GM18858 (cell line): ENCODE results near the gene NCF4.

Experiments used
- ATAC-seq: cut with Tn5 transposase; IDR thresholded peaks from one replicate; pipeline ENCODE4 v1.9.1; 2021; ENCODE audit not compliant: unreplicated experiment

Gene NCF4

DNA sequence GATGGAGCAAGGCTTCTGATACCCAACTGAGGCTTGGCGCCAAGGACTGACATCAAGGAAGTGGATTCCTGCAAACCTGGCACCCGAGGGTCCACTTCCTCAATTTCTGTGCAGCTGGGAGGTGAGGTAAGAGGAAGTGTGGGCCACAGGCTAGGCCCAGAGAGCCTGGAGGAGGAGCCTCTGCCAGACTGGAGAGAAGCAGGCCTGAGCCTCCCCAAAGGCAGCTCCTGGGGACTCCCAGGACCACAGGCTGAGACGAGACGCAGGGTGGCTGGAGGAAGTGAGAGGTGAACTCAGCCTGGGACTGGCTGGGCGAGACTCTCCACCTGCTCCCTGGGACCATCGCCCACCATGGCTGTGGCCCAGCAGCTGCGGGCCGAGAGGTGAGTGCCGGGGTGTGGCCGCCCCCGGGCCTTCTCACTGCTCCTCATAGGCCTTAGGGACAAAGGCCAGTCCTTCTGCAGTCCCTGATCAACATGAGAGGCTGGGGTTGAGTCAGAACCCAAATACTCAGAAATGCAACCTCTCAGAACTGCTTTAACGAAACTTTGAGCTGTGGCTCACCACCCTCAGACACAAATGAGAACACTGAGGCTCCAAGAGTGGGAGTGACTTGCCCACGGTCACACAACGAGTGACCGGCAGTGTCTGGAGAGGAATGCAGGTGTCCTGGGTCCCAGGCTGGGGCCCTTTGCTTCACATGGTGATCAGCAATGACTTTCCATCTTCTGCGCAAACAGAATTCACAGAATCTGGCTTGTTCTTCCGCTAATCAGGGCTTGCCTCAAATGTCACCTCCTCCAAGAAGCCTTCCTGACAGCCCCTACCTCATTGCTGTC lies at the start of gene NCF4:
Gene NCF4, plus strand, starts transcription at position 186 of the 839 bp plus-strand sequence. Its CDS starts 166 bp downstream, at position 352.
- peak; percentile 56 for ATAC-seq

DNA sequence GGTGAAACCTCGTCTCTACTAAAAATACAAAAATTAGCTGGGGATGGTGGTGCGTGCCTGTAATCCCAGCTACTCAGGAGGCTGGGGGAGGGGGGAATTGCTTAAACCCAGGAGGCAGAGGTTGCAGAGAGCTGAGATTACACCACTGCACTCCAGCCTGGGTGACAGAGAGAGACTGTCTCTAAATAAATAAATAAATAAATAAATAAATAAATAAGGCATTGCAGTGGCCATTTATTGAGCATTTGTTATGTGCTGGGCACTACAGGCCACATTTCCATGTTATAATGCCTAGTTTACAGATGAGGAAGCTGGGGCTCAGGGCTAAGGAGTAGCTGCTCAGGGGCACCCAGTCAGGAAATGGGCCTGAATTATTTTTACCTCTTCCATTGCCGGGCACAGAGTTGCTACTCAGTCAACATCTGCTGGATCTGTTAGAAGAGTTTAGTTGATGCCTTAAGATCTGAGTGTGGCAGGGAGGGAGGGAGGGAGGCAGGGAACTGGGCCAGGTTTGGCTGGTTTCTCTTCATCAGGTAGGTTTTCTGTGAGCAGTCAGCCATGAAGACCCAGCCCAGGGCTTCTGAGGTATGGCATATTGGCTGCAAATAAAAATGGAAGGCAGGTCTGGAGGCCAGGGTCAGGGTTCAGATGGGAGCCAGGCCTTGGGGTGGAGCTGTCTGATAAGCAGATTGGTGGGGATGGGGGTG lies 49.6 kb upstream of the NCF4 start:
- no peak for ATAC-seq

DNA sequence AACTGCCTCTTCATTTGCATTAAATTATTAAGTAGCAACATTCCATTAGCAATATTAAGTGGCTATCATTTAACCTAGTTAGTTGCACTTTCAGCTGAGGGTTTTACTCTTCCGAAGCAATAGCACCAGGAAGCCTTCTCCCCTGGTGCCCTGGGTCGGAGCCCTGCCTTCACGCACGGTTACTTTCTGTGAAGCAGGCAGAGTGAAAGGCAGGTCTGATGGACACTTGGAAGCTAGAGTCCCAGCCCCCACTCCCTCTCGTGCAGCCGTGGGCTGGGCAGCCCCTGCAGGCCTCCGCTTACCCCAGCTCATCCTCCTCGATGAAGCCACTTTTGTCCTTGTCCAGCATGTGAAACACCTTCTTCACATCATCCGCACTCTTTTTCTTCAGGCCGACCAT lies 46.0 kb upstream of the NCF4 start:
- no peak for ATAC-seq

DNA sequence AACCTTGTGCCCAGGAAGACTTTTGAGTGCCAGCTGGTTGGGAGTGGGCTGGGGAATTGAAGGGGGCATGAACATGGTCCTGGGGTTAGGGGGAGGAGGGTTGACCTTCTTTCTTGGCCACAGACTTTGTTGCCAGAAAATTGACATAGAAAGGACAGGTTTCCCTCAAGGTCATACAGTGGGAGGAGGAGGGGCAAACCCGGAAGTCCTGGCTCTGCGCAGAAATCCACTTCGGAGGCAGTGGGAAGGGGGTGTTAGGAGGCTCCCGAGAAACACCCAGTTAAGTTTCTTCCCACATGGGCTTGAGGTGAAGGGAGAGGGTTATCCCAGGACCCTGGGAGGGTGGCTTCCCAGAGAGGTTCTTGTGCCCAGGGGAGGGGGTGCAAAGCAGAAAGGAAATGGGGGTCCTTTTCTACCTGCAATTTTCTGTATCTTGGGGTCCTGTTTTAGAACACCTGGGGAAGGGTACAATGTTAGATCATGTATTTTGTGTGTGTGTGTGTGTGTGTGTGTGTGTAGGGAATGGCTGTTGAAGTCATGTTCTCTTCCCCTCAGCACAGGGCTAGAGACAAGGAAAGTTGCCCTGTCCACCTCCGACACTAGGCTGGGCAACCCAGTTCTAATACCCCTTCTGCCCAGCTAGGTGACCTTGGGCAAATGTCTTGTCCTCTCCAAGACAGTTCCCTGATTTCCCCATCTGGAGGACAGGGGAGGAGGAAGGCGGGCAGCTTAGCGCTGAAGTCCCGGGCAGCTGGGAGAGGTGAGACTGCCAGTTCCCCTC lies 45.1 kb upstream of the NCF4 start:
- no peak for ATAC-seq

DNA sequence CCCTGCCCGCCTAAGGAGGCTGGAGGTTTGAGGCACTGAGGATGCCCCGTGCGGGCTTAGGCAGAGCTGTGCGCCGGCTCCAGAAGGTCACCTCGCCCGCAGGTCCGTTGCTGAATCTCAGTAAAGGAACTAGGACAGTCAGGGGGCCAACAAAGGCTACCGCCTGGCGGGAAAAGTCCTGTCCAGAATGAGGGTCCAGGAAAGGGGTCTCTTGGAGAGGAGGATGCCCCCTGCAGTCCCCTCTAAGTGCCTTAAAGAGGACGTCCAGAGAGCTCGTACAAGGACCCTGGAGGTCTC lies 44.5 kb upstream of the NCF4 start:
- no peak for ATAC-seq

DNA sequence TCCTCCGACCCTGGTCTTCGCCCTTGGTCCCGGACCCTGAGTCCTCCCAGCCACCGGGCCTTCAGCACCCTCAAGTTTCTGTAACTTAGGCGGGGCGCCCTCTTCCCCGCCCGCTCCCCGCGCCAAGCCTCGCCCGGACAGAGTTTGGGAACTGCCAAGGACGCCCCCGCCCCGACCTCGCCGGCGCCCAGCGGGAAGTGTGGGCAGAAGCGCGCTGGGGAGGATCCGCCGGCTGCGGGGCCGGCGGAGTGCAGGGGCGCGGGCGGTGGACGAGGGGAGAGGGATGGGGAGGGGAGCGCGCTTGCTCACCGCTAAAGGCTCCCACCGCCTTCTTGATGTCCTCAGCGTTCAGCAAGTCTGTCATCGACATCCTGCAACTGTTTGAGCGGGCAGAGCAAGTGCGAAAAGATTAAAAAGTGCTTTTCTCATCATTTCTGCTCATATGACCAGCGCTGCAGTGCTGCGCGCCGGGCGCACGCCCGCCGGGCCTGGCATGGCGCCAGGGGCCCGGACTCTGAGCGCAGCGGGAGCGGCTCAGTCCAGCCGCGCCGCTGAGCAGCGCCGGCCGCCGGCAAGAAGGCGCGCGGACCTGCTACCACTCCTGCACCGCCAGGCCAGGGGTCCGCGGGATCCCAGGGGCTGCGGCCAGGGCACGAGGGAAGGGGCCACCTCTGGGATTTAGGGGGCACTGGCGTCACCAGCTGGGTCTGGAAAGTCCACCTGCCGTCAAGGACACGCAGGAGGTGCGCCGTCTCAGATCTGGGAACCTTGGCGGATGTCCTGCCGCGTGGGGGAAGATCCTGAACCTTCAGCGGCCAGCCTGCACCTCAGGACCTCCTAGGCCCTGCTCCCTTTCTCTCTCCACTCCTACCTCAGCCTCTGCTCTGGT lies 43.9 kb upstream of the NCF4 start, which contains the start of gene PVALB:
Gene PVALB, minus strand, starts transcription at position 400 of the 889 bp plus-strand sequence. Its CDS starts 30 bp downstream, at position 370.
- no peak for ATAC-seq

DNA sequence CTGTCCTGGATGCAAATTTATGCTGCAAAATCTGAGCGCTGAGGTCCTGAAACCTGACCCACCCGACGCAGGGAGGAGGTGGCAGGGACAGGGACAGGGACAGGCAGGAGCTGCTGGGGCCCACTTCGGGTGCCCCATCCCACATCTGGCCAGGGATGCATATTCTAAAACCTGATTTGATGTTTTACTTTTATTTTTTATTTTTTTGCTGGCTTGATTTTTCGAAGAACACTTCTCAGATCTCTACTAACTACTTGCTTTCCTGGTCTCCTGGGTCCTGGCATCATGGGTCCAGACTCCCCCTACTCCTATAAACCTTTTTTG lies 43.3 kb upstream of the NCF4 start:
- ATAC-seq = no peak

DNA sequence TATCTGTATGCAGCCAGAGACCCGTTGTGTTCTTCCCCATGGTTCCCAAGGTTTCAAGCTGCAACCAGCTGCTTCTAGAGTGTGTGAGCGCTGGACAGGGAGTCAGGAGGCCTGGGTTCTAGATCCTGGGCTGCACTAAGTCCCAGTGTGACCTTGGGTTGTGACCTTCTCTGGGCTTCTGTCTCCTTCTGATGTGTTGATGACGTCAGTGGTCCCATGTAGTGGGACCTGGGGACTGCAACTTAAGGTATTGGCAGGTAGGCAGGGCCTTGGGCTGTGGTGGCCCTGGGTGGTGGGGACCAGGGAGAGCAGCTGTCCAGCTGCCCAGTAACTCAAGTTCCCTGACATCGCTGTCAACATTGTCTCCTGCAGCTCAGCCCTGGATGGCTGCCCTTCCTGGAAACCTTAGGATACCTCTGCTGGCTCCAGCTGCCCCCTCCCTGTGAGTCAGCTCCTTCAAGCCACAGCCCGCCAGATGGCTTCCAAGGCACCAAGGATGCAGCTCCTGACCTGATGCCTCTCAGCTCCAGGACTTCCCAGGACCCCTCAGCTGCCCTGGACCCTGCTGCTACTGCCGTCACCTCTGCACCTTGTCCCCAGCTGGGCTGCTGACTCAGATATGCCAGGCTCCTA lies 42.7 kb upstream of the NCF4 start:
- no peak for ATAC-seq

DNA sequence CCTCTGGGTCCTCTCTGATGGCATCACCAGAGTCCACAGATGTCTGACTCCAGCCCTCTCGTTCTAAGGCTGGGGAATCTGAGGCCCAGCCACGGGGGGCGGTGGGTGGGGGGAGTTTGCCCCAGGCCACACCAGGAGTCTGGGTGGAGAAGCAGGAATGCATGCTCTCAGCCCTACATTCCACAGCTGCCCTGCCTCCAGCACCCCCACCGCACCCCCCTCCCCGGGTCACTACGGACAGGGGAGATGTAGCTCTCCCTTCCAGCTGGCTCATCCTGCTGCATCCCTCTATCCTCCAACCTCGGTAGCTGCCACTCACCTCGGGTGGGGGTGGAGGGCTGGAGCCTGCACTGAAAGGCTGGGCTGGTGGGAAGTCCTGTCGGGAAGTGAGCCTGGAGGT lies 41.7 kb upstream of the NCF4 start:
- ATAC-seq = no peak

DNA sequence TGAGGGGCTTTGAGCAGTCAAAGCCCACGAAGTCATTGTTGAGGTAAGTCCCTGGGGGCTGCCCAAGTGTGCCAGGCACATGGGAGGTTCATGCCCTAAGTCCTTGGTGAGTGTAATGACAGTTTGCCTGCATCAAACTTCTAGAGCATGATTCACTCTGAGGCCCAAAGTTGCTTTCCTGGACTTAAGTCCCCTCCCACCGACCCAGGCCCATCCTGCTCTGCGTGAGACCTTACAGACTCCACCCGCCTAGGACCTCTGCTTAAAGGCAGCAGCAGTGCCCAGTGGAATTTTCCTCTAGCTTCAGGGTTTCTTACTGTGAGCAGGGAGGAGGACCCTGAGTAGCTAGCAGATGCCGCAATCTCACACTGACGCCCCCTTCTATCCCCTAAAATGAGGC lies 38.2 kb upstream of the NCF4 start:
- ATAC-seq = no peak

DNA sequence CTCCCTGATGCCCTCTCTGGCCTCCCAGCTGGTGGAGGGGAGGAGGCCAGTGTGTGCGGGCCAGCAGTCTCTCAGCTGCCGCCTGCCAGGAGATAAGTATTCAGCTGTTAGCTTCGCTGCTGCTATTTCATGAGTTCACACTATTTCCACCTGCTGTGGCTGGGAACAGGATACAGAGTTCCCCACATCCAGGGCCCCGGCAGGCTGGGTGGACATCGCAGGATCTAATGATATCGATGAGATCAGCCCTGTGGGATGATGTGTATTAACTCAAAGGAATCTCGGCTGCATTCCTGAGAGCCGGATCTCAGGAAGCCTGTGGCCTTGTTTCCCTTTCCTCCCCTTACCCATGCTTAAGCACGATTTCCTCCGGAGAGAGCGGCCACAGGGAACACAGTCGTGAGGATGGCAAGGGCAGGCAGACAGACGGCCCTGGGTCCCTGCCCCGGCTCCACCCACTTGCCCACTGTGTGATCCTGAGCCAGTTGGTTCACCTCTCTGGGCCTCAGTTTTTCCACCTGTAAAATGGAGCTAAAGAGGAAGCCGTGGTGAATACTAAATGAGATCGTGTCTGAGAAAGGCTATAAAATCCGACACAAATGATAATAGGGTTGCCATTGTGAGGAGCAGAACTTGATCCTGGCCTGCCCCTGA lies 37.5 kb upstream of the NCF4 start:
- no peak for ATAC-seq

DNA sequence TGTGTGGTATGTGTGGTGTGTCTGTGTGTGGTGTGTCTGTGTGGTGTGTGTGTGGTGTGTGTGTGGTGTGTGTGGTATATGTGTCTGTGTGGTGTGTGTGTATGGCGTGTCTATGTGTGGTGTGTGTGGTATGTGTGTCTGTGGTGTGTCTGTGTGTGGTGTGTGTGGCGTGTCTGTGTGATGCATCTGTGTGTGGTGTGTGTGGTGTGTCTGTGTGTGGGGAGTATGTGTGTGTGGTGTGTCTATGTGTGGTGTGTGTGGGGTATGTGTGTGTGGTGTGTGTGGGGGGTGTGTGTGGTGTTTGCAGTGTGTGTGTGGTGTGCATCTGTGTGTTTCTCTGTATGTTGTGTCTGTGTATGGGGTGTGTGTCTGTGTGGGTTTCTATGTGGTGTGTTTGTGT lies 36.2 kb upstream of the NCF4 start:
- no peak for ATAC-seq

DNA sequence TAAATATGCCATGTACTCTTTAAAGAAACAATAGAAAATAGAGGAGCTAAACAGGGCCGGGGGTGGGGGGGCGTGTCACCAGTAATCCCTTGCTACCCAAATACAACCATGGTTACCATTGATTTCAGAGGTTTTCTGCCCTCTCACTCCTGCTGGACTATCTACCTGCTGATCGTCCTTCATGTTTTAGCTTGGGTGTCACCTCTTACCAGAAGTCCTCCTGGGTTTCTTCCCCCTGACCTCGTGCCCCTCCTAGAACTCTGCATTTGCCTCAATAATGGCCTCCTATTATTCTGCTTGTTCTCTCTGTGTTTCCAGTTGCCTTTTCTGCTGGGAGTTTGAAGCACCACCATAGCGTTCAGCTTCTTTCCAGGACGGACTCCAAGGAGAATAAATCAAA lies 34.5 kb upstream of the NCF4 start:
- ATAC-seq = no peak

DNA sequence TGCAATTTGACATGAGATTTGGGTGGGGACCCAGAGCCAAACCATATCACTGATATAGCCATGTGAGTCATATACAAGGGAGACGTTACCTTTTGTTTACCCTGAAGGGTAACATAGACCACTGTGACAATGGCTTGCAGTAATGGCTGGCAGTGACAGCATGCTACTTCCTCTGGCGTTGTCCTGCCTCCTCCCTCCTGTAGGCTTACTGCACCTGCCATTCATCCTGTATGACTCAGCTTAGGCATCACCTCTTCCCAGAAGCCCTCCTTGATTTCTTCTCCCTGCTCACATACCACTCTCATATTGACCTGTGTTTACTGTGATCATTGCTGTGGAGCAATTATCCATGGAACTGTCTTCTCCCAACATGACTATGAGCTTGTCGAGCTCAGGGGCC lies 32.0 kb upstream of the NCF4 start:
- no peak for ATAC-seq

DNA sequence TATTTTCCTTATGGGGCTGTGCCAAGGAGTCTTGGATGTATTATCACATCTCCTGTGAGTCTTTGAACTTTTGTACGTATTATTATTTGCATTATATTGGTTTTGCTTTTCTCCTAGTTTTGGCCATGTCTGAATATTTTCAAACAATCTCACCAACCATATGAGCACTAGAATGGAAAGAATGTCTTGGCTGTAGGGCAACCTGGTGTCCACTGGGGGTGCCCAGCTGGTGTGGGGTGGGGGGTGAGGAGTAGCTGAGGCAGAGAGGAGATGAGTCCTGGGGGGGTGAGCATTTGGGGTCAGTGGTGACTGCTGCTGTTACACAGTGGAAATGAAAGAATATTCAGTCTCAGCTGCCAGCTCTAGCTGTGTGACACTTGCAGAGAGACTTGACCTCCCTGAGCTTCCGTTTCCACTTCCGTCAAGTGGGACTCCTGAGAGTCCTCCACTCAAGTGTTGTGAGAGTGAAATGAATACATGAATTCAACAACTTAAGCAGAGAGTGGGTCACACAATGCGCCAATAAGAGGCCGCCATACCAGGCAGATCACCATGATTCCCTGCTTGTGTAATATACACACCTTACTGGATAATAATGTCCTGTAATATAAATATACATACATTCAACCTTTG lies 31.3 kb upstream of the NCF4 start:
- no peak for ATAC-seq

DNA sequence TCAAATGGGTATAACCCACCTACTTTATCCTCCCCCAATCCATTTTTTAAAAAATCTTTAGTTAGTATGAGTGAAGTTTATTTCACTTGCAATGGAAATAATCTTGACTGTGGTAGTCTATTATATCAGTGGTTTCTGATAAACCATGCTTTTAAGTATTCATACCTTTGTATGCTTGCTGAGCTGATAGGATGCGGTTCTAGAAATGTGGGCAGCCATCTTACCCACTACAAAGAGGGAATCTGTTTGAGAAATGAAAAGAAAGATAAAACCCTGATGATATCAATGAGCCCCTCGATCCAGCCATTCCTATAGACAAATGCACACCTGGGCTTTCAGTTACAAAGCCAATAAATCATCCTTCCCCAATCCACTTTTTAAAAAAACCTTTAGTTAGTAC lies 30.2 kb upstream of the NCF4 start:
- no peak for ATAC-seq

DNA sequence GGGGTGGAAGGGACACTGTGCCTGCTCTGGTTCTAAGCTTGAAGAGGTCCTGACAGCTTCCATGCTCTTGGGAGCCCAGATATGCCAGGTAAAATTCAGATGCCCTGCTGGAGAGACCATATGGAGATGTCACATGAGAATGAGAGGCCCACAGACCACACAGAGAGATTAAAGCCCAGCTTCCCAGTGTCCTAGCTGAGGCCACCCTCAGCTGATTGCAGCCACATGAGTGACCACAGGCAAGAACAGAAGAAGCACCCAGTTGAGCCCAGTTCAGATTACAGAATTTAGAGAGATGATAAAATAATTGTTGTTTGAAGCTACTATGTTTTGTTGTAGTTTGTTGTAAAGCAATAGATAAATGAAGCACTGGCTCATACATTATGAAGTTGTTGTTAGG lies 29.6 kb upstream of the NCF4 start:
- no peak for ATAC-seq

DNA sequence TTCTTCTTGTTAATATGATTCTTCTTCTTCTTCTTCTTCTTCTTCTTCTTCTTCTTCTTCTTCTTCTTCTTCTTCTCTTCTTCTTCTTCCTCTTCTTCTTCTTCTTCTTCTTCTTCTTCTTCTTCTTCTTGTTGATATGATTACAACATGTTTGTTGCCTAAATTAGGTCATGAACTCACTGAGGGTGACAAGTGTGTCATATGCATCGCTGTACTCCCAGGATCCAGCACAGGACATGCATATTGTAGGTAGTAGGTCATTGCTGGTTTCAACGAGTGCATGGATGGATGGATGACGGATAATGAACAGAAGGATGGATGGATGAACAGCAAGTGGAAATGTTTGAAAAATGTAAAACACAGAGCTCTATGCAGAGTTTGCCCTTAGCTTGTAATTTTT lies 29.1 kb upstream of the NCF4 start:
- no peak for ATAC-seq

DNA sequence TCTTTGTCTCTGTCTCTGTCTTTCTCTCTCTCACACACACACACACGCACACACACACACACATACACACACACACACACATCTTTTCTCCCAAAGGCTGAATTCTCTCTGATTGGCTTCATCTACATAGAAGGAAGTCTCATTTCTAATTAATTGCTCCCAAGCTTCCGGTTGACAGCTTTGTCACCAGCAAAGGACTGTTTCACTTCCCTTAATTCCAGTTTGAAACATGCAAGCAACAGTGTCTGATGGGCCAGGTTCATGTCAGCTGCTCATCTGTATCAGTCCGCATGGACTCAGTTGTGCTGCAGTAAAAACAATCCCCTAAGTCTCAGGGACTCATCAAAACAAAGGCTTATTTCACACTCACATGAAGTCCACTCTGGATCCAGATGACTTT lies 27.7 kb upstream of the NCF4 start:
- ATAC-seq = no peak

DNA sequence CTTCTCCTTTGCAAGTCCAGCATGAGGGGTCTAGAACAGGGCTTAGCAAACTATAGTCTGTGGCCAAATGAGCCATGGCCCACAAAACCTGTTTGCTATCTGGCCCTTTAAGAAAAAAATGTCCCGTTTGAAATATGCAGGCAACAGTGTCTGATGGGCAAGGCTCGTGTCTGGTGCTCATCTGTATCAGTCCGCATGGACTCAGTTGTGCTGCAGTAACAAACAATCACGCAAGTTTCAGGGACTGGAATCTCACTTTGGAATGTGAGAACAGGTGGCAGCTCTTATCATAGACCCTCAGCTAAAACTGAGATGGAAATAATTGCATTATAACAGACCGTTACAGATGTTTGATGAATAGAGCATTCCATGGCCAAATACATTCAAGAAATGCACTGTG lies 24.9 kb upstream of the NCF4 start:
- no peak for ATAC-seq
